ENCODE results near the gene ANKS1B.

ANKS1B gene

GRCh38 chr12:99110868-99111267 is 873.9 kb downstream of the ANKS1B start:
- Histone ChIP-seq H3K27me3 (ENCODE audit: control insufficient read depth, insufficient read depth, low read length) (no peaks in the 10 kb centered on the region), H3K4me3 (ENCODE audit: low read length) (no peak overlapping the region), H3K36me3 (ENCODE audit: control insufficient read depth, insufficient read depth, low read length) (no peaks in the 10 kb centered on the region), H3K9ac (ENCODE audit: low read length) (no peak overlapping the region), H3K9me3 (ENCODE audit: control insufficient read depth, low read length) (no peaks in the 10 kb centered on the region), H3K4me1 (ENCODE audit: control insufficient read depth, insufficient read depth, low read length) (no peaks in the 10 kb centered on the region)

DNA sequence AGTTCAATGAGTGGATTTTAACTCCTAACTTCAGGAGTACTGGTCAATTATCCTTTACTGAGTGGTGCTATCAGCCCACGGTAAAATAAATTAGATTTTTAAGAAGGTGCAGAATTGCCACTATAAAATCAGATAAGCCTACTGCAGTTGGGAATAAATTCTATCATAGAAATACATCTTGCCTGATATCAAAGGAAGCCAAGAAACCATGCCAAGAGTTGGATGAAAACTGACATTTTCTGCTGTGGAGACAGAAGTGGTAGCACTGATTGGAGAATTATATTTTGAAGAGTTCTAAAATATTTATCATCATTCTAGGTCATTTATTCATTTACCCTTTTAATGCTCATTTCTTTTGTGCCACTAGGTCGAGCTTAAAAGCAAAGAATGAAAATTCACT is 874.5 kb downstream of the ANKS1B start:
- Histone ChIP-seq H3K27me3 (ENCODE audit: control insufficient read depth, insufficient read depth, low read length) (no peaks in the 10 kb centered on the region), H3K9me3 (ENCODE audit: control insufficient read depth, low read length) (no peaks in the 10 kb centered on the region), H3K4me1 (ENCODE audit: control insufficient read depth, insufficient read depth, low read length) (no peaks in the 10 kb centered on the region), H3K9ac (ENCODE audit: low read length) (no peak overlapping the region), H3K4me3 (ENCODE audit: low read length) (no peak overlapping the region), H3K36me3 (ENCODE audit: control insufficient read depth, insufficient read depth, low read length) (no peaks in the 10 kb centered on the region)

- H3K4me3 ChIP-seq (ENCODE audit: low read length) = no peak overlapping the region
- no peaks in the 10 kb centered on the region for H3K27me3 ChIP-seq (ENCODE audit: control insufficient read depth, insufficient read depth, low read length)
- H3K9ac ChIP-seq (ENCODE audit: low read length) = no peak overlapping the region
- H3K9me3 ChIP-seq (ENCODE audit: control insufficient read depth, low read length) = no peaks in the 10 kb centered on the region
- H3K36me3 ChIP-seq (ENCODE audit: control insufficient read depth, insufficient read depth, low read length) = no peaks in the 10 kb centered on the region
- no peaks in the 10 kb centered on the region for H3K4me1 ChIP-seq (ENCODE audit: control insufficient read depth, insufficient read depth, low read length)
Measured at GRCh38 chr12:99108924-99109323, 875.8 kb downstream of the ANKS1B start.

GRCh38 chr12:99099786-99100185 is 885.0 kb downstream of the ANKS1B start:
- no peak overlapping the region for H3K4me3 ChIP-seq (ENCODE audit: low read length)
- no peak overlapping the region for H3K9ac ChIP-seq (ENCODE audit: low read length)
- no peaks in the 10 kb centered on the region for H3K27me3 ChIP-seq (ENCODE audit: control insufficient read depth, insufficient read depth, low read length)
- H3K9me3 ChIP-seq (ENCODE audit: control insufficient read depth, low read length) = no peaks in the 10 kb centered on the region
- H3K4me1 ChIP-seq (ENCODE audit: control insufficient read depth, insufficient read depth, low read length) = no peaks in the 10 kb centered on the region
- H3K36me3 ChIP-seq (ENCODE audit: control insufficient read depth, insufficient read depth, low read length) = no peaks in the 10 kb centered on the region

- Histone ChIP-seq H3K36me3 (ENCODE audit: control insufficient read depth, insufficient read depth, low read length) (no peaks in the 10 kb centered on the region), H3K9ac (ENCODE audit: low read length) (no peak overlapping the region), H3K4me3 (ENCODE audit: low read length) (no peak overlapping the region), H3K4me1 (ENCODE audit: control insufficient read depth, insufficient read depth, low read length) (no peaks in the 10 kb centered on the region), H3K27me3 (ENCODE audit: control insufficient read depth, insufficient read depth, low read length) (no peaks in the 10 kb centered on the region), H3K9me3 (ENCODE audit: control insufficient read depth, low read length) (no peaks in the 10 kb centered on the region)
Measured at GRCh38 chr12:99097171-99097570, 887.6 kb downstream of the ANKS1B start.

- H3K36me3 ChIP-seq (ENCODE audit: control insufficient read depth, insufficient read depth, low read length) = no peaks in the 10 kb centered on the region
- no peaks in the 10 kb centered on the region for H3K27me3 ChIP-seq (ENCODE audit: control insufficient read depth, insufficient read depth, low read length)
- H3K4me1 ChIP-seq (ENCODE audit: control insufficient read depth, insufficient read depth, low read length) = no peaks in the 10 kb centered on the region
- no peaks in the 10 kb centered on the region for H3K9me3 ChIP-seq (ENCODE audit: control insufficient read depth, low read length)
- H3K9ac ChIP-seq (ENCODE audit: low read length) = no peak overlapping the region
- H3K4me3 ChIP-seq (ENCODE audit: low read length) = no peak overlapping the region
Measured at GRCh38 chr12:99093166-99093565, 891.6 kb downstream of the ANKS1B start.

- Histone ChIP-seq H3K4me3 (ENCODE audit: low read length) (no peak overlapping the region), H3K4me1 (ENCODE audit: control insufficient read depth, insufficient read depth, low read length) (no peaks in the 10 kb centered on the region), H3K9me3 (ENCODE audit: control insufficient read depth, low read length) (no peaks in the 10 kb centered on the region), H3K9ac (ENCODE audit: low read length) (no peak overlapping the region), H3K27me3 (ENCODE audit: control insufficient read depth, insufficient read depth, low read length) (no peaks in the 10 kb centered on the region), H3K36me3 (ENCODE audit: control insufficient read depth, insufficient read depth, low read length) (no peaks in the 10 kb centered on the region)
Measured at GRCh38 chr12:99092100-99092851, 892.5 kb downstream of the ANKS1B start.

DNA sequence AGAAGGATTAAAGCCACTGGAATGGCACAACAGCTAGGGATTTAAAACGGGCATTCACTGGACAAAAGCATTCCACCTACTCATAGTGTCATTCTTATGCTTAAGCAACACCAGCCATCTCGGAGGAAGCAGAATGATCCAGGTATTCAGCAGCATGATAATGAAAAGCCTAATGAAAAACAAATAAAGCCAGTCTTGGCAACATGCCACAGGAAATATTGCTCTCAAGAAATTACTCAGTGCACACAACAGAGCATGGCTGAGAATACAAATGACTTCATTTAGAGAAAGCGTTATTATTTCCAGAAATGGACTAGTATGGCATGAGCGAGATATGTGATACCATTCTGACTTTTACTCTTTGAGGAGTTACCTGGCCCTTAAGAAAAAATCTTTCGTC is 897.5 kb downstream of the ANKS1B start:
- no peaks in the 10 kb centered on the region for H3K36me3 ChIP-seq (ENCODE audit: control insufficient read depth, insufficient read depth, low read length)
- H3K4me1 ChIP-seq (ENCODE audit: control insufficient read depth, insufficient read depth, low read length) = no peaks in the 10 kb centered on the region
- no peak overlapping the region for H3K4me3 ChIP-seq (ENCODE audit: low read length)
- H3K9me3 ChIP-seq (ENCODE audit: control insufficient read depth, low read length) = no peaks in the 10 kb centered on the region
- H3K9ac ChIP-seq (ENCODE audit: low read length) = no peak overlapping the region
- no peaks in the 10 kb centered on the region for H3K27me3 ChIP-seq (ENCODE audit: control insufficient read depth, insufficient read depth, low read length)

DNA sequence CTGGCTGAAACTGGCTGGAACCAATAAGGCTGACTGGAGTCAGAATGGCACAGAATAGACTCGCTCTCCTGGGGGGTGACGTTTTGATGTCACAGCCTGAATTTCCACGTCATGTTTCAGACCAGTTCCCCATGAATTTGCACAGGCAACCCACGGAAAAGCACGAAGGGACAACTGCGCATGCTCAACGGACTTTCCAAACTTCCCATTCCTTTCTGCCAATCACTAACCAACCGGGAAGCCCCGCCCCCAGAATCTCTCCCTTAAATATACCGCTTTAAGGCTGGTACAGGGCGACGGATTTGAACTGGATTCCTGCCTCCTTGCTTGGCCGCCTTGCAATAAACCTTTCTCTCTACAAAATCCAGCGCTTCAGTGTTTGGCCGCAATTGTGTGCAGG is 904.9 kb downstream of the ANKS1B start:
- no peak overlapping the region for H3K9ac ChIP-seq (ENCODE audit: low read length)
- H3K4me3 ChIP-seq (ENCODE audit: low read length) = no peak overlapping the region
- H3K36me3 ChIP-seq (ENCODE audit: control insufficient read depth, insufficient read depth, low read length) = no peaks in the 10 kb centered on the region
- H3K27me3 ChIP-seq (ENCODE audit: control insufficient read depth, insufficient read depth, low read length) = no peaks in the 10 kb centered on the region
- H3K9me3 ChIP-seq (ENCODE audit: control insufficient read depth, low read length) = no peaks in the 10 kb centered on the region
- H3K4me1 ChIP-seq (ENCODE audit: control insufficient read depth, insufficient read depth, low read length) = no peaks in the 10 kb centered on the region

DNA sequence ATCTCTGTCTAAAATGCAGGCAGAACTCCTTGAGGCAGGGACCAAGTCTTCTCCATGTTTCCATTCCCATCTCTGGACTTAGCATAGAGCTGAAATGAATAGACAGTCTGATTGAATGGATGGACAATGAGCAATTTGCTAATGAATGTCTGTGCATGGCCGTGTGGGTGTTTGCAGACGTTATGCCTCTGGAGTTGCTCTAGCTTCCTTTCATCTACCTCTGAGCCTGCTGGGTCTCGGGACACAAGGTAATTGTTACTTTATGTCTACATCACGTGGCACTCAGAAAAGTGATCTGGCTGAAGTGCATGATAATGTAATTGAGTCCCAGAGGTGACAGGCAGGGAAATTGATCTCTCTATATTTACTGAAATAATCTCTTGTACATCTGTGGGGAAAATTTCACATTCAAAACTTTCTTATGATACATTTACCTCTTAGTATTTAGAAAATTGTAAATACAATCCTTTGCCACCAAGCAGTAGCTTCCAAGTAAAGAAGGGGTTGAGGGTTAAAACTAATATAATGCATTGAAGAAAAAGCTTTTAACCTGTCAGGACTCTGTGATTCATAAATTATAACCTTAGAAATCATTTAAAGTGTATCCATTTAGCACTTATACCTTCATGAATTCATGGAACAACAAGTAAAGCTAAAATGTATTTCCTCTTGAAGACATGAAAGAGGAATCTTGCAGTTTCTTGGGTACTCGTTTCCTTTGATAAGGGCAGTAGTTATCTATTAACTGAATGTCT is 915.6 kb downstream of the ANKS1B start:
- Histone ChIP-seq H3K27me3 (ENCODE audit: control insufficient read depth, insufficient read depth, low read length) (no peaks in the 10 kb centered on the region), H3K36me3 (ENCODE audit: control insufficient read depth, insufficient read depth, low read length) (no peaks in the 10 kb centered on the region), H3K4me1 (ENCODE audit: control insufficient read depth, insufficient read depth, low read length) (no peaks in the 10 kb centered on the region), H3K4me3 (ENCODE audit: low read length) (no peak overlapping the region), H3K9ac (ENCODE audit: low read length) (no peak overlapping the region), H3K9me3 (ENCODE audit: control insufficient read depth, low read length) (no peaks in the 10 kb centered on the region)

DNA sequence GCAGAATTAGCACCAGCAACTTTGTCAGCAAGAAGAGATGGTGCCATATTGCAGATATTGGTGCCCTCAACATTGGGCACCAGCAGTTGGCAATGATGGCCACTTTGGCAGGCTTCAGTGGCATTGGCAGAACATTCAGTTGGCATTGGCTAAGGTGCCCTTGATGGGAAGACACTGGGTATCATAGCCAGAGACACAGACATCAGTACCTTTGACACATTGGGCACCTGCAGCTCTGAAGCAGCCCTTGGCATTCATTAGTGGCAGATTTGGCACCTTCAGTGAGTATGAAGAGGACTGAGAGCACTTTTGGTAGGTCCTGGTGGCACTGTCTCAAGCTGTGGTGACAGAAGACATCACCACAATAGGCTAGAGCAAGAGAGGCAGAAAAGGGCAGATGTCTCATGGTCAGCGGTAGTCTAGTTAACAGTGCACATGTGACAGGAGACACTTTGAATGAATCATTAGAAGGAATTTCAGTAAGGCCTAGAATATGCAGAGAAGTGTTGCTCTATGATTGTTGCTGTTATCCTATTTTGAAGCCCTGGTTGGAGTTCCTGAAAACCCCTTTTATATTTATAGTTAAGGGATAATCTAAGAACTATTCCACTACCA is 917.5 kb downstream of the ANKS1B start:
- no peaks in the 10 kb centered on the region for H3K36me3 ChIP-seq (ENCODE audit: control insufficient read depth, insufficient read depth, low read length)
- H3K4me1 ChIP-seq (ENCODE audit: control insufficient read depth, insufficient read depth, low read length) = no peaks in the 10 kb centered on the region
- H3K9me3 ChIP-seq (ENCODE audit: control insufficient read depth, low read length) = no peaks in the 10 kb centered on the region
- H3K4me3 ChIP-seq (ENCODE audit: low read length) = no peak overlapping the region
- no peak overlapping the region for H3K9ac ChIP-seq (ENCODE audit: low read length)
- H3K27me3 ChIP-seq (ENCODE audit: control insufficient read depth, insufficient read depth, low read length) = no peaks in the 10 kb centered on the region

DNA sequence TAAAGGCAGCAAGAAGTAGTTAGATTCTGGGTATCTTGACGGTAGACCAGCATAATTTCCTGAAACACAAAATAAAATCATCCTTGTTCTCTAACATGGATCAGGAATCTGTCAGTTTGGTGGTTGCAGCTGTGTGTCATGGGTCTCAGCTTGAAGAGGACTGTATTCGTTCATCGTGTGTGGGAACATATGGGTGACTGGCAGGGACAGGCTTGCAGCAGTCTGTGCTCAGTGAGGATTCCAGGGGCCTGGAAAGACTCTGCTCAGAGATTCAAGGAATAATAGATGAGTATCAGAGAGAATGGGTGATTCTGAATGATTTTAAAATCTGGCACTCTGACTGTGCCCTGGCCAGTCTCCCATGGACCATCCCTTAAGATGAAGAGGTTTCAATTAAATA is 918.0 kb downstream of the ANKS1B start:
- no peaks in the 10 kb centered on the region for H3K36me3 ChIP-seq (ENCODE audit: control insufficient read depth, insufficient read depth, low read length)
- H3K4me3 ChIP-seq (ENCODE audit: low read length) = no peak overlapping the region
- H3K27me3 ChIP-seq (ENCODE audit: control insufficient read depth, insufficient read depth, low read length) = no peaks in the 10 kb centered on the region
- H3K4me1 ChIP-seq (ENCODE audit: control insufficient read depth, insufficient read depth, low read length) = no peaks in the 10 kb centered on the region
- H3K9me3 ChIP-seq (ENCODE audit: control insufficient read depth, low read length) = no peaks in the 10 kb centered on the region
- no peak overlapping the region for H3K9ac ChIP-seq (ENCODE audit: low read length)
